ENCODE measurements around the gene FOXO3. TPM values are rescaled to one million over a fixed set of nuclear protein-coding genes. Genes with fewer than 3 reads are reported as not detected.

FOXO3 gene

Small RNAs within 50 kb of the gene (small RNA-seq; reads per million reads assigned to genes)
- not detected for gene AL391646.1 (ENCODE audit: low read depth)
- not detected for gene SUMO2P8 (ENCODE audit: low read depth)
